Fibroblast of skin of scalp (primary cell): Measurements from ENCODE around the gene TTC23.
"Not testable (repeated sequence)": the region's sequence is repeated elsewhere in the genome, so short reads cannot be mapped to it uniquely, and the experiment has no call there.

Experiments
- DNase-seq: peaks from one replicate; pipeline ENCODE4 v3.0.0-alpha.2; 2013

TTC23 gene

DNA sequence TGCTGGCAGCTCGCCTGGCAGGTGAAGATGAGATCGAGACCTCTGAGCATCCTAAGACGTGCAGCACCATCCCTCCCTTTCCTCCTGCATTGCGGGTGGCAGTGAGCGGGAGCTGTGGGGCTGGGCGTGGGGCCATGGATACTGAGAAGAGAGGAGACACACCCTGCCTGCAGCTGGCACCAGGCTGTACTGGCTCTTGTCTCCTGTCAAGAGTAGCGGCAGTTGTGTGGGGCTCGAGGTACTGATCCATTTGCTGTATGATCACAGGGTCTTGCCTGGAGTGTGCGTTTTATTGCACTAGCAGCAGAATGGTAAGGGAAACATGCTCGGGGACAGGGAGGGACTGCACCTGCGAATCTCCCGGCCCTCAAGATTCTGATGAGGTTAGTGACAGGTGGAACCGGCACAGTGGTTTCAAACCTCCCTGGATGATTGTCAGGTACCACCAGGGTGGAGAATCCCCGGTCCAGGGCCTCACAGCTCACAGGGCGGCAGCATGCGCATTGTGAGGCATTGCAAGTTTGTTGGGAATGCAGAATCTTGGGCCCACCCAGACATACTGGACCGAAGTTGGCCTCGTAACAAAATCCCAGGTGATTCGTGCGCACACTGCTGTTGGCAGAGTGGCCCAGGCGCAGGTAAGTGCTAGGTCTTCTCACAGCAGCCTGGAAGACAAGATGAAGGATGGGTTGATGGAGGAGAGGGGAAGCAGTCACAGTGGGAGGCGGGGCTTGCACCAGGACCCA lies 130.4 kb downstream of the TTC23 start:
- DNase-seq = no peak

DNA sequence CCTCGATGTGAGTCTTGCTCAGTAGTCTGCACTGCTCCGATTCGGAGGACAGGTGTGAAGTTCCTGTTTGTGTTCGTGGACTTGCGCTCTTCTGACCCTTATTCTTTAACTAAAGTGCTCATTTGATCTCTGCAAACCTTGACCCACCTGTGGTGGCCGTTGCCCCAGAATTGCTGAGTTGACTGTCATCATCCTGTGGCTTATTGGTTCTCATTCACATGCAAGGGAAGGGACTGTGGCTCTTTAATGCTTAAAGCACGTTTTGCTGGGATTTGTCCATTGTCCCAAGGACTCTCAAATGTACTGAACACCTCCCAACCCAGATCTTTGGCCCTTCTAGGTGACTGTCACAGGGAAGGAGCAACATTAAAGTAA lies 131.1 kb downstream of the TTC23 start:
- DNase-seq = no peak

DNA sequence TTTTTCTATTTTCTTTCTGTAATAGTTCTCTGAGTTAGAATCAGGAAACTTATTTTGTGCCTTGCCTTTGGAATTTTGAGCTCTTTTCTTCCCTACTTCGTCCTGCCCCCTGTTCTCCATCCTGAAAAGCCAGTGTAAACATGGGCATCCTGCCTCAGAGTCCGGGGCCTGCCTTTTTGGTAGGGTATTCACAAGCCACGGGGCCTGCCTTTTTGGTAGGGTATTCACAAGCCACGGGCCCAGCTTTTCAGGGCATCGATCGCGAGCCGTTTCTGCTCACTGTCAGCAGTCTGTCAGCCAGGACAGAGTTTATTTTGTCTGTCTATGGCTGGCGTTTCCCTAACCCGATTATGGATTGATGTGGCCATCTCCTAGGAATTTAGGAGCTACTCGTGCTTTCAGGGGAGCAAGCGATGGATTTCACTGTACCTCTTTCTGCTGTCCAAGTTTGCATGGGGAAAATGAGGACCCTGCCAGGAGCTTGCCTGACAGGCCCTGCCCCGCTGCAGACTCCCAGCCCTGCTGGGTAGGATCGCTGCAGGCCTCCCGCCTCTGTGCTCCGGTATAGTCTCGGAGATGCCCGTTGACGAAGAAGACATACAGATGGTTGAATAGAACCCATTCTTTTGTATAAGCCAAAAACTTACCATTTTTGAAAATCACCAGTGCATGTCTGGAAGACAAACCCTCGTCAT lies 131.7 kb downstream of the TTC23 start:
- DNase-seq = no peak

DNA sequence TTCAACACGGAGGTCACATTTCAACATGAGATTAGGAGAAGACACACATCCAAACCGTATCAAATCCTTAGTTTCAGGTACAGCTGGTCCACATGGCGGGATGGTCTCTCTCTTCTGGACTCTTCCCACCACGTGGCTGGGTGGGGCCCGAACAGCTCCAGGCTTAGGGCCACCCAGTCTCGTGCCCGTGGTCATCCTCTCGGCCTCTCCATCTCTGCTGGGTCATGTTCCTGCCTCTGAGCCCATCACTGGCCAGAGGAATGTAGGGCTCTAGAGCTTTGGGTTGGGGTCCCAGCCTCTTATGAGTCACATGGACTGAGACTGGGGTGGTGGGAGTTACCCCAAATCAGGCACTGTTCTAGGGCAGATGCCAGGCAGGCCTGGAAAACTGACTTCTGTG lies 132.3 kb downstream of the TTC23 start:
- no peak for DNase-seq

DNA sequence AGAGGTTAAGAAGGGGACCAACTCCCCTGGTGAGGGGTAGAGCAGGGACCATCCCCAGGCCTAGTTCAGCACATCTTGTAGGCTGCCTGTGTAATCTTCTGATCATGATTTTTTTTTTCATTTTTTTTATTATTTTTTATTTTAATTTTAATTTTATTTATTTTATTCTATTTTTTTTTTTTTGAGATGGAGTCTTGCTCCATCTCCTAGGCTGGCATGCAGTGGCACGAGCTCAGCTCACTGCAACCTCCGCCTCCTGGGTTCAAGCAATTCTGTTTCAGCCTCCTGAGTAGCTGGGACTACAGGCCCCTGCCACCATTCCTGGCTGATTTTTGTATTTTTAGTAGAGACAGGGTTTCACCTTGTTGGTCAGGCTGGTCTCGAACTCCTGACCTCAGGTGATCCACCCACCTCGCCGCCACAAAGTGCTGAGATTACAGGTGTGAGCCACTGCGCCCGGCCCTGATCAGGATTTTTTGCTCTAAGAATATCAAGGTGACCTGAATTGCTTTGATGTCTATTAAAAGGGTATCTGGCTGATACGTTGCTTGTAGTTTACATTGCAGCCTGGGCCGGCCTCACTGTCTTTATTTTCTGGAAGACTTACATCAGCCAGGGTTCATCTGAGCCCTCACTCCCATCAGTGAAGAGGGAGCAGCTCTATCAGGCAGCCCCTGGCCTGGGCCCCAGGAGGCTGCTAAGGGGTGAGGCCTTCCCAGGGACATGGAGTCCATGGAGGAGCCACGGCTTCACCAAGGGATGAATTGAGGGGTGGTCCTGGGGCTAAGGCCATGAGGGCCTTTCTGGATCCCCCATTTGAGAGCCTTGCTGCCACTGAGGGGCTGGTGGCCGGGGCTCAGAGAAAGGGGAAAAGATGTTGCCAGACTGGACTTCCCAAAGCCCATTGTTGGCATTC lies 133.8 kb downstream of the TTC23 start:
- DNase-seq = no peak

DNA sequence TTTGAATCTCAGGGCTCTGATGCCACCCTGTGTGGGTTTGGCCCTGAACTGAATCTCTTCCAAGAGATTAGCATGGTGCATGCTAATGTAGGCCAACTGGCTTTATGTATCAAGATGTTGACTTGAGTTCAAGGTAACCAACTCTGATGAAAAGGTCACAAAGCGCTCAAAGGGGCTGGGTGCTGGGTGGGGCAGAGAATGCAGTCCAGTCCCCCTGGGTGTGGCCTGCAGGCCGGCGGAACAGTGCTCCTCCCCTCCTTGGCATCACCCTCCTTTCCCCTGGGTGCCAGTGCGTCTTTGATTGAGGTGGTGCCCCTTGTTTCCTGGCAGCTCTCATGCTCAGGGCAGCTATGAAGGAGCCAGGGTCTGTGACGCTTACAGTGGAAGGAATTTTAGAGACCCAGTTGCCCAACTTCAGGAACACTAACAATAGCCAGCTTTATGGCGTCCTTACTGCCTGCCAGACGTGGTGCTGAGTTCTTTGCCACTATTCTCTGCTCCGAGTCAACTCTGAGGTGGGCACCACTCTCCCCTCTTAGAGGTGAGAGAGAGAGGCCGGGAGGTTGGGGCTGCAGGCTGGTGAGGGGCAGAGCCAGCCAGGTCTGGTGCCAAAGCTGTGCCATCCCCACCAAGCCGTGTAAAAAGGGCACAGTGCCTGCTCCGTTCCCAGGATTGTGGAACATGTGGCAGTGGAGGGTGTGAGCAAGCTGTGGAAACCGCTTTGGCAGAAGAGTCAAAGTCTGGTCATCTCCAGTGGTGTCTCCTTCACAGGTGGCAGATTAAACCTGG lies 134.7 kb downstream of the TTC23 start:
- DNase-seq = no peak

DNA sequence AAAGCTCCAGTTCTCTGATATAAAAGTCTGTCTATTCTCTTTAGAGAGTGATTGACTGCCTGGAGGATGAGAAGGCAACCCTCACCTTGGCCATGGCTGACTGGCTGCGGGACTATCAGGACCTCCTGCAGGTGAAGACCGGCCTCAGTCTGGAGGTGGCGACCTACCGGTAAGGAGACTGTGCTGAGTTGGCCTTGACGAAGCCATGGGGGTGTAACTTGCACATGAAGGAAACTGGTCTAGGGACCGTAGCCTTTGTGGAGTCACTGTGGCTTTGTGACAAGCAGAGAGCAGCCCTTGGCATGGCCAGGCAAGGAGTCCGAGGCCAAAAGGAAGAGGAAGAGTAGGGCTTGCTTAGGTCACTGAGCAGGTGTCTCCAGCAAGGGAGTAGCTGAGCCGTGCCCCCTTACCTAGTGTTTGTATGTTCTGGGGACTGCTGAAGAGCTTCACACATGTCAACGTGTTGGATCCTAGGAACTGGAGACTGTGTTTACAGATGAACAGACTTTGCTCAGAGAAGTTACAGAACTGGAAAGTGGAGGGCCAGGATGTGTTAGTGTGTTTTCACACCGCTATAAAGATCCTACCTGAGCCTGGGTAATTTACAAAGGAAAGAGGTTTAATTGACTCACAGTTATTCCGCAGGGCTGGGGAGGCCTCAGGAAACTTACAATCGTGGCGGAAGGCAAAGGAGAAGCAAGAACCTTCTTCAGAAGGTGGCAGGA lies 135.7 kb downstream of the TTC23 start:
- no peak for DNase-seq

DNA sequence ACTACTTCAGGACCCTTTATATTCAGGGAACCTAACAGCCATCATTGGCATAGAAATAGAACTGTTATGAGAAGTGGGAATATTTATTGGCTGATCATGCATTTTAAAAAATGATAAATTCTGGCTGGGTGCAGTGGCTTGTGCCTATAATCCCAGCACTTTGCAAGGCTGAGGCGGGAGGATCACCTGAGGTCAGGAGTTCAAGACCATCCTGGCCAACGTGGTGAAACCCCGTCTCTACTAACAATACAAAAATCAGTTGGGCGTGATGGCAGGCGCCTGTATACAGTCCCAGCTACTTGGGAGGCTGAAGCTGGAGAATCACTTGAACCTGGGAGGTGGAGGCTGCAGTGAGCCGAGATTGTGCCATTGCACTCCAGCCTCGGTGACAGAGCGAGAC lies 137.7 kb downstream of the TTC23 start:
- DNase-seq = not testable (repeated sequence)

DNA sequence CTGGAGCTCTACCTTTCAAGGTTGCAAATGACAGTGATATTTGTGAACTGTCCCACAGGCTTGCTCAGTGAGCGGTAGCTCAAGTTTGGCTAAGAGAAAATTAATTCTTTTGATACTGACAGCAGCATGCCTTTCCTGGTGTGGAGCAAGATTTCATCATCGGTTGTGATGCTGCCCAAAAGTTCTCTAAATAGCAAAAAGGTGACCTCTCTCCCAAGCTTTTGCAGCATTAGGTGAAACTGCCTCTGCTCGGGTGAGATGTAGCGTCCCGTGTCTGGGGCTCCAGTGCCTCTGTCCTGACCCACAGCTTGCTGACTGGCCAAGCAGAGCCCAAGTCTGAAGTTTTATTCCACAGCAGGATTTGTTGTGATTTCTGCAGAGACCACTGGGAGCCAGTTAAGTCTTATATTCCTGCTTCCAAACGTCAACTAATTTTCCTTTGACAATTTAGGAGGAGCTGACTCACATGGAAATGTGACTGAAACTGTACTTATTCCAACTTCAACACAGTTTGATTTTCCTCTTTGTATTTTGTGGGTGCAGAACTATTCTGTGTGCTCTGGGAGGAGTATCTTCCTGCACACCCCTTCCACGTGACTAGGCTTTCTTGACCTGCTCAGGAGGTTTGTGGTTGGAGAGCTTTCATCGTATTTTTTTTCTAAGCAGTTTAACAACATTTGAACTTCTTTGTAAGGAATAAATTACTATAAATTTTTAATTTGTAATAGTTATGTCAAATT lies 138.6 kb downstream of the TTC23 start:
- peak; percentile 36 for DNase-seq

DNA sequence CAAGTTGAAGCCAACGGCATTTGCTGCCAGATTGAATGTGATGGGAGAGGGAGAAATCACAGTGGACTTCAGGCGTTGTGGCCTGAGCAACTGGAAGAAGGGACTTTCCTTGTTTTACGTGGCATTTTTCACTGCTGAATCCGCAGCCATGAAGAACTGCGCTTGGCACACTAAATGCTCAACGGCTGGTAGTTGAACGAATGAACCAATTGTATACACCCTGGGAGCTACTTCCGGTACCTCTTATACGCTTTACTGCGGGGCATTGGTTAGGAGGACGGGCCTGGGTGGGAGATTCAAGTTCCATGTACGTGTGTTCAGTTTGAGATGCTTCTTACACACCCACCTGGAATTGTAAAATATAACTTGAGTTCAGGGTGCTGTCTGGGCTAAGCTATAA lies 139.3 kb downstream of the TTC23 start:
- DNase-seq = no peak

DNA sequence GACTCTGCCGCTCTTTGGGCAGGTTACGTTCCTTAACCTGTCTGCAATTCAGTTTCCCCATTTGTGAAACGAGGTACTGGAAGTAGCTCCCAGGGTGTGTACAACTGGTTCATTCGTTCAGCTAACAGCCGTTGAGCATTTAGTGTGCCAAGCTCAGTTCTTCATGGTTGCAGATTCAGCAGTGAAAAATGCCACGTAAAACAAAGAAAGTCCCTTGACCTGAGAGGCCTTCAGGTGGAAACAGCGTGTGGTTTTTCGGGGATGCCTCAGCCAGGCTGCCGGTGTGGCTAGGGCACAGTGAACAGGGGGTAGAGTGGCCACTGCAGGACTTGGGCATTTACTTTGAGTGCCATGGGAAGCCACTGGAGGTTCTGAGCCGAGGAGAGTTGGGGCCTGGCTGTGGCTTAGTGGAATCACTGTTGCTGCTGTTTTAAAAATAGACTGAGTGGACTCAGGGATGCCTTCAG lies 139.8 kb downstream of the TTC23 start:
- no peak for DNase-seq

DNA sequence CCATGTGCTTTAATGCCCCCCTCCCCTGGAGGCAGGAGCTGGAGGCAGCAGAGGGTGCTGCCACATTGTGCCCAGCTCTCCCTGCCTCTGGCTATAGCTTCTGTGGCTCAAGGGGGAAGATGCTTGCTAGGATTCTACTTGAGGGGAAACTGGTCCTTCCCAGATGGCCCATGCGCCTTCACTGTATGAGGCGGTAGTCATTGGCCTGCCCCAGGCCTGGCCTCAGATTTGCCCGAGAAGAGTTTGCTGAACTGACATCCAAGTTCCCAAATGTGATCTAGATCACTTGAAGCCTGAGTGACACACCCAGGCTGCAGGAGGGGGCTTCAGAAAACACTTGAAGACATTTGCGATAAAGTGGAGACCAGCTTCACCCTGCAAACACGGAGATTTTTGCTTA lies 140.4 kb downstream of the TTC23 start:
- DNase-seq = no peak

DNA sequence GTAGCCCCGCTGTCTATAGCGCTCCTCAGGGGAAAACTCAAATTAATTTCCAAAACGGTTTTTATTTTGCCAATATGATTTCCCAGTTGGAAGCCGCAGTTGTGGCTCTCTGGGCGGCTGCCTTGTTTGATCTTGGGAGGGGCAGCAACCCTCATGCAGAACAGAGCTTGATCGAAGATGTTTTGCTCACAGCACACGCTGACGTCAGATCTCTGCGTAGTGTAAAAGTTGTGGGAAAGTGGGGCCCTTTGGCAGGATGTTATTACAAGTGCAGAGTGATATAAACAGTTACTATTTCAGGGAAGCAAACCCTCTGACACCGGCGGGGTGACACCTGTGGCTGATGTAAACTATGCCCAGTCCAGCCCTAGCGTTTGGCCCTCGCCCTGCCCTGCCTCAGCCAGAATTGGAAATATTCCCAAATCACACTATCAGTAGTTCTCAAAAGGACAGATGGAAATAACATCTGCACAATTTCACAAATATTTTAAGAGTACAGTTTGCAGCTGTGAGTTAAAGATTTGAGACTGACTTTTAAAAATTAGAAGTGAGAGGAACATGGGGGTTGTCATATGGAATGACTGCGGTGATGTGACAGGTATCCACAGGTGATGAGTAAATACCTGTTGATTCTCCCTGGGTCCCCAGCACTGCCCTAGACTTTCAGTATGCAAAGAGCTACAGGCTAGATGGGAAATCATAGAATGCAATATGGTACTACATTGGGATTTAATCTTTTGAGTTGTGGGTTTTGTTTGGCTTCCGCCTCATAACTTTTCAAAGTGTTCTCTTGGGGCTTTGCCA lies 142.8 kb downstream of the TTC23 start:
- DNase-seq = no peak

DNA sequence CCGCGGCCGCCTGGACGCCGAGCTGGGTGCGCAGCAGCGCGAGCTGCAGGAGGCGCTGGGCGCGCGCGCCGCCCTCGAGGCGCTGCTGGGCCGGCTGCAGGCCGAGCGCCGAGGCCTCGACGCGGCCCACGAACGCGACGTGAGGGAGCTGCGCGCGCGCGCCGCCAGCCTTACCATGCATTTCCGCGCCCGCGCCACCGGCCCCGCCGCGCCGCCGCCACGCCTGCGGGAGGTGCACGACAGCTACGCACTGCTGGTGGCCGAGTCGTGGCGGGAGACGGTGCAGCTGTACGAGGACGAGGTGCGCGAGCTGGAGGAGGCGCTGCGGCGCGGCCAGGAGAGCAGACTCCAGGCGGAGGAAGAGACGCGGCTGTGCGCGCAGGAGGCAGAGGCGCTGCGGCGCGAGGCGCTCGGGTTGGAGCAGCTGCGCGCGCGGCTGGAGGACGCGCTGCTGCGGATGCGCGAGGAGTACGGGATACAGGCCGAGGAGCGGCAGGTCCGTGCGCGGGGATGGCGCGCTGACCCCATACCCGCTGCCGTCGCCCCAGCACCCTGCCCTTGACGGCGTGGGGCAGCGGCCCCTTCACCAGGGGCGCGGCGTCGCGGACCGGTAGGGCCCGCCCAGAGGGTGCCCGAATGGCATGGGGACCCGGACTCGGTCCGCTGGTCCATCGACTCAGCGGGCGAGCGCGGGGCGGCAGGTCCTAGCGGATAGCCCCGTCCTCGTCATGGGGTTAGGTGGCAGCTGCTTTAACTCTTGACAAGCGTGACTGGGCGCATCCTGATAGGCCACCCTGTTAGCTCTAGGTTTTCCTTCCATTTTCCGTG lies 143.7 kb downstream of the TTC23 start:
- DNase-seq = peak; percentile 62

DNA sequence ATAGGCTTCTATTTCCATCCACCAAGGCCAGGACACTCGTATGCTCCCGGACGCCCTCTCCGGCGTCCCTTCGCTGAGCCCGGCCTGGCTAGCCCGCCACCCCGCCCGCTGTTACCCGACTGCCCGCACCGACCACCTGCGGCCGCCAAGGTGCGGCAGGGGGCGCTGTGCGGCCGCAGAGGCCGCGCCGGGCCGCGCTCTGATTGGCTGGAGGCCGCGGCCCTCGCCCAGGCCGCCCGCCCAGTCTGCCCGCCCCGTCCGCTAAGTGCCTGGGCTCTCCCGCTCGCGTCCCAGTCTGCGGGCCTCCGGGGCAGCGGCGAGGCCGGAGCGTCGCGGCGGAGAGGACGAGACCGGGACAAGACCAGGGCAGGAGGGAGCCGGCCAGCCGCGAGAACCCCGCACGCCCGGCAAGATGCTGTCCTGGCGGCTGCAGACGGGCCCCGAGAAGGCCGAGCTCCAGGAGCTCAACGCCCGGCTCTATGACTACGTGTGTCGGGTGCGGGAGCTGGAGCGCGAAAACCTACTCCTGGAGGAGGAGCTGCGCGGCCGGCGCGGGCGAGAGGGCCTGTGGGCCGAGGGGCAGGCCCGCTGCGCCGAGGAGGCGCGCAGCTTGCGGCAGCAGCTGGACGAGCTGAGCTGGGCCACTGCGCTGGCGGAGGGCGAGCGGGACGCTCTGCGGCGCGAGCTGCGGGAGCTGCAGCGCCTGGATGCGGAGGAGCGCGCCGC lies 144.4 kb downstream of the TTC23 start, which contains the start of gene SYNM:
TSS of gene SYNM (plus strand) at position 293 of the 726 bp plus-strand sequence. CDS start at position 413, 120 bp downstream.
- DNase-seq = peak; percentile 78

DNA sequence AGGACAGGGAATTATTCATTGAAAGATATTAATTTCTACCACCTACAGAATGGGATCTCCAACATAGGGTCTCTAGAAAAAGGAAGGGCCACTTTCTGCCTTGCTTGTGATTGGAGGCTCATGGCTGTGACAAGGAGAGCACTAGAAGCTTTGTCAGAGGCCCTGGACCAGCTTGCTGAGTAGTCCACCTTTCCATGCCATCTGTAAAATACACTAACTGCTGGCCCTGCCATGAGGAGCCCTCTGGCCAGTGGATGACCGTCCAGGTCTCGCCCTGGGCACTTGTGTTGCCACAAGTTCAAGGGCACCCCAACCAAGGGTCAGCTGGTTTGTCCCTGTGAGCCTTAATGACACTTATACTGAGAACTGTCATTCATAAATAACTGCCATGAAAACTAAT lies 146.1 kb downstream of the TTC23 start:
- no peak for DNase-seq

DNA sequence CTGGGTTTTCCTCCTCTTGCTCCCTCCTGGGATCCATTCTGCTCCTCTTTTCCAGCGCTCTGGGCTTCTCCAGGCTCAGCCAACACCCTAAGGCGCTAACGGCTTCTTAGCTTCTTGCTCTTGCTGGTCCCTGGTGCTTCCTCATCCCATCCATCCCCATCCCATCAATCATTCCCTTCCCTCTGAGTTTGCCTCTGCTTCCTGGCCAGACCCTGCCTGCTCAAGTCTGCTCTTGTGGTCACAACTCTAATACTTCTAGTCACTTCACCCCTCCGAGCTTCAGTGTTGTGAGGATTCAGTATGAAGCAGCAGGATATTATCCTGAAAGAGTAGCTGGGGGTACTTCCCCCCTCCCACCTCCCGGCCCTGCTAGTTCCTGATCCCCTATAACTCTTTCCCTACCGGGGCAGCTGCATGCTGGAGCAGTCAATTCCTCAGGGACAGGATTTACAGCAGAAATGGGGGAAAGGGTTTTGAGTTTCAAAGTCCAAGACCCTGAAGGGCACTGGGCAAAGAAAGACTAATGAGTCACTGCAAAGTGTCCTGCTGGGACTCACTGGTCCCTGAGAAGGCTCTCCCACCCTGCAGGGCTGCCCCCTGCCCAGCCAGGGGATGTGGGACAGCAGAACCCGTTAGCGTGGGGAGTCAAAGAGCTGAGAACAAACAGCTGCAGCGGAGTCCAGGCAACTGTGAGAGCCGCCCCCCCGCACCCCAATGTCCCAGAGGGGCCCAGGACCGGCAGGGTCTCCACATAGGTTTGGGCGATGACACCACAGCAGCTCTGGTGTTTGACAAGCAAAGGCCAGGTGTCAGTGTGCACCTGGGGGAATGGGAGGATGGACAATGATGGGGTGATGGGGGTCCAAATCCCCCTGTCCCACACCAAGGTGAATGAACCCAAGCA lies 146.8 kb downstream of the TTC23 start:
- no peak for DNase-seq
